AG10803 (cell line): Measurements from ENCODE around the gene FNDC11.

Experiments used
- DNase-seq: peaks from one replicate; pipeline ENCODE4 v3.0.0; 2010; ENCODE audit warnings: low read depth
- H3K4me3 ChIP-seq: 2 replicates; pipeline ENCODE4 v1.5.1; 2011; ENCODE audit warnings: mild to moderate bottlenecking, low read length, control low read depth
- TF ChIP-seq, protein P1 (sequence below): conservative IDR thresholded peaks from 2 replicates; pipeline ENCODE4 v1.5.1; 2011; ENCODE audit warnings: mild to moderate bottlenecking, low read length, control low read depth, inconsistent platforms

FNDC11 gene

DNA sequence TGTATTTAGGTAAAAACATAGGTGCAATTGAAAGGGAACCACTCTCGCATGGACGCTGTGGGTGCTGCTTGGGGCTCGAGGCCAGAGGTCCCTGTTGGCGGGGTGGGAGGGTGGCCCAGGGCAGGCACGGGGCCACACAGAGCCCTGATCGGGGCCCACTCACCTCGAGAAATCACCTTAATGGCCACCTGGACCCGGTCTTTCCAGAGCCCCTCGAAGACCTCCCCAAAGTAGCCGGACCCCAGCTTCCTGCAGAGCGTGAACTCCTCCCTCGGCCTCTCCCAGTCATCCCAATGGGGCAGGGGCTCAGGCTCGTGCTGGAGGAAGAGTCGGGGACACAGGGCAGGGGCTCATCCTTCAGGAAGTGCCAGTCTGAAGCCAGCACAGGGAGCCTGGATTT, 20.6 kb upstream of the FNDC11 start:
- H3K4me3 ChIP-seq: no peak overlapping the region
- TF ChIP-seq, protein P1, sequence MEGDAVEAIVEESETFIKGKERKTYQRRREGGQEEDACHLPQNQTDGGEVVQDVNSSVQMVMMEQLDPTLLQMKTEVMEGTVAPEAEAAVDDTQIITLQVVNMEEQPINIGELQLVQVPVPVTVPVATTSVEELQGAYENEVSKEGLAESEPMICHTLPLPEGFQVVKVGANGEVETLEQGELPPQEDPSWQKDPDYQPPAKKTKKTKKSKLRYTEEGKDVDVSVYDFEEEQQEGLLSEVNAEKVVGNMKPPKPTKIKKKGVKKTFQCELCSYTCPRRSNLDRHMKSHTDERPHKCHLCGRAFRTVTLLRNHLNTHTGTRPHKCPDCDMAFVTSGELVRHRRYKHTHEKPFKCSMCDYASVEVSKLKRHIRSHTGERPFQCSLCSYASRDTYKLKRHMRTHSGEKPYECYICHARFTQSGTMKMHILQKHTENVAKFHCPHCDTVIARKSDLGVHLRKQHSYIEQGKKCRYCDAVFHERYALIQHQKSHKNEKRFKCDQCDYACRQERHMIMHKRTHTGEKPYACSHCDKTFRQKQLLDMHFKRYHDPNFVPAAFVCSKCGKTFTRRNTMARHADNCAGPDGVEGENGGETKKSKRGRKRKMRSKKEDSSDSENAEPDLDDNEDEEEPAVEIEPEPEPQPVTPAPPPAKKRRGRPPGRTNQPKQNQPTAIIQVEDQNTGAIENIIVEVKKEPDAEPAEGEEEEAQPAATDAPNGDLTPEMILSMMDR: no peak
- DNase-seq: no peak

DNA sequence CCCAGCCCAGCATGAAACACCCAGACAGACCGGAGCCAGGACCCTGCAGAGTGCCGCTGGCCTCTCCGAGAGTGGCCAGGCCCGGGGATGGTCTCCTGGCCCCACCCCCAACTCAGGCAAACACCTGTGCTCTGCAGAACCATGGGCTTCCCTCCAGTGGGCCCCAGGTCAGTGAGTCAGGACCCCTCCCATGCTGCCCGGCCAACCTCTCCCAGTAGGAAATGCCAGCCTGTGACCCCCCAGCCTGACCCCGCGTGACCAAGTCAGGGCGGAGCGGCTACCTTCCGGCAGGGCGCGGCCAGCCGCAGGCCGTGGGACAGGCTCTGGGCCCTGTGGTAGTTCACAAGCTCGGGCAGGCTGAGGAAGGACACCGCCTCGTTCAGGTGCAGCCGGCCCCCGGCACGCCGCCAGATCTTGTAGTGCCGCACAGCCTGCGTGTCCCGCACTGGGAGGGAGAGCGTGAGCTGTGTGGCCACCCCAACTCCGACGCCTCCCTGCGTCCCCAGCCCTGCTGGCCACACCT, 20.0 kb upstream of the FNDC11 start:
- H3K4me3 ChIP-seq: no peak overlapping the region
- TF ChIP-seq, protein P1: no peak
- DNase-seq: no peak

DNA sequence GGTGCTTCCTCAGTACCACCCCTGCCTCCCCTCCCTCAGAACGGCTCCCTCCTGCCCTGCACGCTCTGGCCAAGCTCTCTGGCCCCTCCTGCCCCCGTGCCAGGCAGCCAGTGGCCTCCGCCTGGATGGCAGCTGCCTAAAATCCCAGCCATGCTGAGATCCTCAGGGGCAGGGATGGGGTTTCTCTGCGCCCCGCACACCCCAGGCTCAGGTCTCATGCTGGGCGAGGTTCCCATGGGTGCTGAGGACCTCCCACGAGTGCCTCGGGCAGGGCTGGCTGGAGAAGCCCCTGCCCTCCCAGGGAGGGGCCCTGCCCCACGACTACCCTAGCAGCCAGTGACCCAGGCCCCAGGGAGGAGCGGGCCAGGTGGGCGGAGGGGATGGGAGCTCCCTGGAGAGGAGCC, 19.5 kb upstream of the FNDC11 start:
- TF ChIP-seq, protein P1: no peak
- H3K4me3 ChIP-seq: no peak overlapping the region
- no peak for DNase-seq

DNA sequence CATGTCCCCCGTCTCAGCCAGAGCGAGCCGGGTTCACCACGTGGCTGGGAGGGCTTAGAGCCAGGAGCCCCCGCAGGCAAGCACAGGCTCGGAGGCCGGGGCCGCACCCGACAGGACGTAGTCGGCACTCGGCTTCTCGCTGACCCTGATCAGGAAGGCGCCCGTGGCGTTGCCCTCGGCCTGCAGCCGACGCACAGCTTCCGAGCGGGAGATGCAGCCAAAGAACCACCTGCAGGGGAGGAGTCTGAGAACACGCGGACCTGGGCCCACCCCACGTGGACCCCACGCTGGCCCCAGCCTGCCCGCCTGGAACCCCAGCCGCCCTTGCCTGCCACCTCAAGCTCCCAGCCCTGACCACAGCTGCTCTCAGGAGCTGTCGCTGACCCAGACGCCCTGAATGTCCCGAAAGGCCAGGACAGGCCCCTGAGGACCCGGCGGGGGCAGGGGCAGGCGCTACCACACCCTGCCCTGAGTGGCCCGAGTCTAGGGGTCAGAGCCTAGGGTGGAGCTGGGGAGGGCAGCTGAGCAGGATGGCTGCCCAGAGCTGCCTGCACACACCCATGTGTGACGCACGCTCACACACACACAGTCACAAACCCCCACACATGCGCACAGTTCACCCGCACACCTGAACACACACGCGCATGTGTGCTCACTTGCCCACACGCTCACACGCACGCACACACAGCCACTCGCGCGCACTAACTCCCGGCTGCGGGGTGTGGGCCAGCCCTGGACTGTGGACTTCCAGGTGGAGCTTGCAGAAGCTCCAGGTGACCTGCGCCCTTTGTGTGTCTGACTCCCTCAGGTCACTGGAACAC, 18.9 kb upstream of the FNDC11 start:
- TF ChIP-seq, protein P1: no peak
- no peak overlapping the region for H3K4me3 ChIP-seq
- peak; percentile 25 for DNase-seq

DNA sequence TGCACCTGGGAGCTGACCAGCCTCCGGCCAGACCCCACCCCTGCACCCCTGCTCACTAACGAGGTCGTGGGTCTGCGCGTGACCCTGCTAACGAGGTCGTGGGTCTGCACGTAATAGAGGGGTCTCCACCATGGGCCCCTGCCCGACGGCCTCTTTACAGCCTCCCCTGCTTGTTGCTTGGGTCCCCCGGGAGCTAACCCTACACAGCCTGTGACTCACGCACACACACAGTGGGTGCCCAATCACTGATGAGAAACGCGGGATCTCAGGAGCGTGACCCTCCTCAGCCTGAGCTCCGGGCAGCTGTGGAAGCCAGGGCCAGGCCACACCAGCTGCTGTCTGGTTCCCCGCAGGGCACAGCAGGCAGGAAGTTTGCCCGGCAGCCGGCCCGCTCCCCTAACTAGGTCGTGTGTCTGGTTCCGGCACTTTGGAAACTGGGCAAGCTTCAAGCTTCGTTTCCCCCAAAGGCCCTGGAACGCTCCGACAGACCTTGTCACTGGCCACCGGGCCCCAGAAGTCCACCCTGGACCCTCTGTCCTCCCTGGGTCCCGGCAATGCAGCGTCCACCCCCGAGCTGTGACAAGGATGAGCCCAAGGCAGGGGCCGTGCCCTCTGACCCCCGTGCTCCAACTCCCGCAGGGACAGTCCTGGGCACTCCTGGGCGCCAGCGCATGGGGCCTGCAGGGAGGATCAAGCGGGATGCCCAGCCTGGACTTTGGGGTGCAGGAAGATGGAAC, 17.6 kb upstream of the FNDC11 start:
- no peak overlapping the region for H3K4me3 ChIP-seq
- DNase-seq: peak; percentile 39
- TF ChIP-seq, protein P1: no peak

DNA sequence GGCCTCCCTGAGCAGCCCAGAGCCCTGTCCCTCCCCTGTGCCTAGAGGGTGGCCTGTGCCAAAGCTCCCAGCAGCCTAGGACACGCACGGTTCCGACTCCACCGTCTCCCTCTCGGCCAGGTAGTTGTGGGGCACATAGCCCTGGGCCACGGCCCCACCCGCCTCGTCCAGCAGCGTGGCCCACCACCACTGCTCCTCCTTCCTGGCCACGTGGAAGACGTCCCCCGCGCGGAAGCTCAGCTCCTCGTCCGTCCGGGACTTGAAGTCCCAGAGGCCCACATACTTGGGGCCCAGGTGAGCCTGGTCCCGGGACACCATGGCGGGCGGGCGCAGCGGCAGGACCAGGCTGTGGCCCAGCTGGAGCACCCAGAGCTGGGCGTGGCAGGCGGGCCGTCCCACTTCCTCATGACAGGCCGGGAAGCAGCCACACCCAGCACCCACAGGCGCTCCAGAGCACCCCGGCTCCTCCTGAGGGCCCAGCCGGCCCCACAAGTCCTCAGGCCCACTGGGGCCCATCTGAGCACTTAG, 16.9 kb upstream of the FNDC11 start, which contains the start of gene PTK6:
Gene PTK6, minus strand, starts transcription at position 380 of the 528 bp plus-strand sequence. Its CDS starts 62 bp downstream, at position 318.
- H3K4me3 ChIP-seq: peak within 1 kb of the TSS; percentile 39
- no peak for DNase-seq
- TF ChIP-seq, protein P1: no peak
